Measurements from ENCODE around the gene ZMYND8.

GRCh38 chr20:47228654-47229053 lies 127.8 kb downstream of the ZMYND8 start:
- no peak for TF ChIP-seq CTCF (IDR thresholded peaks at IDR 0.05)
- no peak for TF ChIP-seq POLR2A (IDR thresholded peaks at IDR 0.05)
